ENCODE data around the gene U2SURP. TPM values are rescaled to one million over a fixed set of nuclear protein-coding genes. Genes with fewer than 3 reads are reported as not detected.

The U2SURP gene
- total RNA-seq, 1 donor from 2014 or later, result 232 TPM

- no peak overlapping the region for H2AFZ ChIP-seq (replicated peaks)
Observed at GRCh38 chr3:143088835-143089234, 87.5 kb downstream of the U2SURP start.

GRCh38 chr3:143089965-143090364 lies 88.6 kb downstream of the U2SURP start:
- peaks cover 7% of the 10 kb centered on the region for H3K4me1 Mint-ChIP-seq
- H3K4me3 ChIP-seq, result no peak overlapping the region
- DNase-seq (ENCODE audit: low spot score), result no peak
- no peak overlapping the region for H2AFZ ChIP-seq (replicated peaks)
- no peaks in the 10 kb centered on the region for H3K36me3 ChIP-seq
- no peaks in the 10 kb centered on the region for H4K20me1 ChIP-seq (ENCODE audit: low read depth)
- no peaks in the 10 kb centered on the region for H3K9me3 ChIP-seq (ENCODE audit: low read depth)
- H3K27me3 Mint-ChIP-seq (ENCODE audit: insufficient read depth, low read depth), result peaks cover 1% of the 10 kb centered on the region
- H3K79me2 ChIP-seq (ENCODE audit: low read depth), result no peaks in the 10 kb centered on the region
- H3K27ac Mint-ChIP-seq, result no peak overlapping the region
- peaks cover under 1% of the 10 kb centered on the region for H3K36me3 Mint-ChIP-seq
- H3K27me3 ChIP-seq, result no peaks in the 10 kb centered on the region
- TF ChIP-seq EZH2 (IDR thresholded peaks at IDR 0.05), result no peak
- peaks cover 3% of the 10 kb centered on the region for H3K4me1 ChIP-seq
- no peak overlapping the region for H3K27ac ChIP-seq
- no peak overlapping the region for H3K4me2 ChIP-seq
- no peak overlapping the region for H3K9ac ChIP-seq
- H3F3A ChIP-seq (ENCODE audit: low read depth), result no peaks in the 10 kb centered on the region
- no peak overlapping the region for H3K4me3 Mint-ChIP-seq
- H3K9me3 Mint-ChIP-seq, result peaks cover 15% of the 10 kb centered on the region

More at GRCh38 chr3:143088835-143089234, 87.5 kb downstream of the U2SURP start:
- no peaks in the 10 kb centered on the region for H3K27me3 ChIP-seq
- no peak overlapping the region for H3K4me3 ChIP-seq
- no peaks in the 10 kb centered on the region for H3F3A ChIP-seq (ENCODE audit: low read depth)
- Mint-ChIP-seq H3K27ac (no peak overlapping the region), H3K36me3 (peaks cover 6% of the 10 kb centered on the region), H3K4me3 (no peak overlapping the region), H3K4me1 (peaks cover 7% of the 10 kb centered on the region), H3K9me3 (peaks cover 21% of the 10 kb centered on the region), H3K27me3 (ENCODE audit: insufficient read depth, low read depth) (peaks cover 5% of the 10 kb centered on the region)
- no peaks in the 10 kb centered on the region for H3K9me3 ChIP-seq (ENCODE audit: low read depth)
- H4K20me1 ChIP-seq (ENCODE audit: low read depth), result no peaks in the 10 kb centered on the region
- no peak overlapping the region for H3K4me2 ChIP-seq
- DNase-seq (ENCODE audit: low spot score), result no peak
- no peak overlapping the region for H3K27ac ChIP-seq
- no peak for TF ChIP-seq EZH2phosphoT487 (IDR thresholded peaks at IDR 0.05)
- no peak for TF ChIP-seq CTCF (IDR thresholded peaks at IDR 0.05)
- no peak for TF ChIP-seq EZH2 (IDR thresholded peaks at IDR 0.05)
- no peaks in the 10 kb centered on the region for H3K36me3 ChIP-seq
- no peak overlapping the region for H3K9ac ChIP-seq
- peaks cover 3% of the 10 kb centered on the region for H3K4me1 ChIP-seq
- no peaks in the 10 kb centered on the region for H3K79me2 ChIP-seq (ENCODE audit: low read depth)

- Histone ChIP-seq H3K27ac (no peak overlapping the region), H3K9me3 (ENCODE audit: low read depth) (no peaks in the 10 kb centered on the region), H3K9ac (no peak overlapping the region), H3F3A (ENCODE audit: low read depth) (no peaks in the 10 kb centered on the region), H2AFZ (replicated peaks) (no peak overlapping the region), H3K4me3 (no peak overlapping the region), H4K20me1 (ENCODE audit: low read depth) (no peaks in the 10 kb centered on the region), H3K4me1 (peaks cover 3% of the 10 kb centered on the region), H3K27me3 (no peaks in the 10 kb centered on the region), H3K36me3 (no peaks in the 10 kb centered on the region), H3K79me2 (ENCODE audit: low read depth) (no peaks in the 10 kb centered on the region), H3K4me2 (no peak overlapping the region)
- Mint-ChIP-seq H3K4me1 (peaks cover 7% of the 10 kb centered on the region), H3K36me3 (no peaks in the 10 kb centered on the region), H3K27ac (no peak overlapping the region), H3K9me3 (peaks cover 12% of the 10 kb centered on the region), H3K27me3 (ENCODE audit: insufficient read depth, low read depth) (no peaks in the 10 kb centered on the region), H3K4me3 (no peak overlapping the region)
- TF ChIP-seq CTCF (IDR thresholded peaks at IDR 0.05), result no peak
- no peak for TF ChIP-seq EZH2 (IDR thresholded peaks at IDR 0.05)
- no peak for TF ChIP-seq EZH2phosphoT487 (IDR thresholded peaks at IDR 0.05)
- peak; percentile 22 for DNase-seq (ENCODE audit: low spot score)
Observed at GRCh38 chr3:143090486-143090885, 89.1 kb downstream of the U2SURP start.

GRCh38 chr3:143090976-143091837 lies 89.8 kb downstream of the U2SURP start:
- Histone ChIP-seq H3F3A (ENCODE audit: low read depth) (no peaks in the 10 kb centered on the region), H3K36me3 (no peaks in the 10 kb centered on the region), H3K27ac (no peak overlapping the region), H3K9me3 (ENCODE audit: low read depth) (no peaks in the 10 kb centered on the region), H3K4me1 (peaks cover 3% of the 10 kb centered on the region), H3K9ac (no peak overlapping the region), H3K27me3 (no peaks in the 10 kb centered on the region), H2AFZ (replicated peaks) (no peak overlapping the region), H3K4me2 (no peak overlapping the region), H3K4me3 (no peak overlapping the region), H4K20me1 (ENCODE audit: low read depth) (no peaks in the 10 kb centered on the region), H3K79me2 (ENCODE audit: low read depth) (no peaks in the 10 kb centered on the region)
- H3K27ac Mint-ChIP-seq, result no peak overlapping the region
- H3K27me3 Mint-ChIP-seq (ENCODE audit: insufficient read depth, low read depth), result peaks cover 2% of the 10 kb centered on the region
- no peak overlapping the region for H3K4me3 Mint-ChIP-seq
- H3K4me1 Mint-ChIP-seq, result peaks cover 7% of the 10 kb centered on the region
- TF ChIP-seq CTCF (IDR thresholded peaks at IDR 0.05), result no peak
- TF ChIP-seq EZH2 (IDR thresholded peaks at IDR 0.05), result no peak
- TF ChIP-seq EZH2phosphoT487 (IDR thresholded peaks at IDR 0.05), result no peak
- DNase-seq (ENCODE audit: low spot score), result no peak
- peaks cover 12% of the 10 kb centered on the region for H3K9me3 Mint-ChIP-seq
- no peaks in the 10 kb centered on the region for H3K36me3 Mint-ChIP-seq
